HG02884 (cell line): ENCODE data around the gene CRIM1.

Source experiments
- ATAC-seq: cut with Tn5 transposase; IDR thresholded peaks from one replicate; pipeline ENCODE4 v1.9.1; 2021; ENCODE audit warnings: mild to moderate bottlenecking, moderate library complexity; ENCODE audit not compliant: unreplicated experiment

Gene CRIM1

DNA sequence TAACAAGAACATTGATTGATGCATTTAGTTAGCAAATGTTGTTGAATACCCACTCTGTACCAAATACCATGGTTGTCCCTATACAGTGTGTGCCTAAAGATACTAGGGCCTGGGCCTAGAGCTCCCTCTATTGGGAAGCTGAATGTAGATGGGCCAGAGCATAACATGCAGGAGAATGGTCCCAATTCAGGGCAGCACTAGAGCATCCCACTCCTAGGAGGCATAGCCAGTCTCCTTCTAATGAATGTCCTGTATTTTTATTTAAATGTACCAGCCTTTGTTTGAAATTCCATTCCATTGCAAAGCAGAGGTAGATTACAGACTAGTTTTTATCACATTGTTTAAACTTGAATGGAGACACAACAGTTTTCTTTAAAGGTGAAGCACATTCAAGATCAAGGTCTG lies 151.8 kb downstream of the CRIM1 start:
- ATAC-seq = peak; percentile 95

DNA sequence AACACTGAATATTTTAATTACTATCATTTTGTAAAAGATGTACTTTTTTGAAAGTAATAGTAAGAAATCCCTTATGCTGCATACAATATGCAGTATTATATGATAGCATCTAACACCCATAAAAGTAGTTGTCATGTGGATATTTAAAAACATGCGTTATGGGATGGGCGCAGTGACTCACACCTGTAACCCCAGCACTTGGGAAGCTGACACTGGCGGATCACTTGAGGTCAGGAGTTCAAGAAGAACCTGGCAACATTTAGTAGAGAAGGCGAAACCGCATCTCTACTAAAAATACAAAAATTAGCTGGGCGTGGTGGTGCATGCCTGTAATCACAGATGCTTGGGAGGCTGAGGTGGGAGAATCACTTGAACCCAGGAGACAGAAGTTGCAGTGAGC lies 153.5 kb downstream of the CRIM1 start:
- ATAC-seq = no peak

DNA sequence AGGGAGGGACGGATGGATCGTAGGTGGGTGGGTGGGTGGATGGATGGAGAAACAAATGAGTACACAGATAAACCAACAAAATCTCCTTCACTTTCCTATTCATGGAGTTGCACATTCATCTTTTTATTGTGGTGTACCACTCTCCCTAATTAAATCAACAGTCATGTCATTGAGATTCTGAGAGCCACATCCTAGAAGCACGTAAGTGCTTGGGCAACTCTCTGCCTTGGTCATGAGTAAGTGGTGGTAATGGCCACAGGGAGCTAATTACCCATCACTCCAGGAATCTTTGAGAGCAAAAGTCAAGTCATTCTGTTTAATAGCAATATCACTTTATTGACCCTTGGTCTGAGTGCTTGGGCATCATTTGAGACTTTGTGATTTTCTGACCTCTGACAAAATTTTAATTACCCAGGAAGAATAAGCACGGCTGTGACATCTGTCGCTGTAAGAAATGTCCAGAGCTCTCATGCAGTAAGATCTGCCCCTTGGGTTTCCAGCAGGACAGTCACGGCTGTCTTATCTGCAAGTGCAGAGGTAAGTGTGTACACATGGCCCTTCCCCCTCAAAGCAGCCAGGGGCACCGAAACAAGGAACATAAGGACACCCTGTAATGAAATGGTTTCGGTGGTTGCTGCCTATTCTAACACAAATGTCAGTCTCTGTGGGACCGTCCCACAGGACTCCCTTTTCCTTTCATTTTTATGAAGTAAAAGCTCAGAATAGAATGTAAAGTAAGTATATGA lies 156.5 kb downstream of the CRIM1 start:
- ATAC-seq = no peak

DNA sequence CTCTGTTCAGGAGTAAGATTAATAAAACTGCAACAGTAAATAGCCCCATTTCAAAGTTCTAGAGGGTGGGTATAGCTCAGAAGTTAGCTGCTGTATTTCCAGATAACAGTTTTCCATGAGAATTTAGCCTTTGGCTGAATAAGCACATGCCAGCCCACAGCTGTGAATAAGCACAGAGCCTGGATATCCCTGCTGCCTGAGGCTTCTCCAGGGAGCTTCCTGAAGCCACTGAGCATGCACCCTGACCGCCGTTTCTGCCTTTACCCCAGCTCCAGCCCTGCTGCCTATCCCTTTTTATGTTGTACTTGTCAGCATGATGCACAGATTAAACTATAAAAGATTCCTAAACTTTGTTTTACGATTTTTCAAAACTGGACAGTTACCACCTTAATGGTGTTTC lies 157.1 kb downstream of the CRIM1 start:
- ATAC-seq = no peak

DNA sequence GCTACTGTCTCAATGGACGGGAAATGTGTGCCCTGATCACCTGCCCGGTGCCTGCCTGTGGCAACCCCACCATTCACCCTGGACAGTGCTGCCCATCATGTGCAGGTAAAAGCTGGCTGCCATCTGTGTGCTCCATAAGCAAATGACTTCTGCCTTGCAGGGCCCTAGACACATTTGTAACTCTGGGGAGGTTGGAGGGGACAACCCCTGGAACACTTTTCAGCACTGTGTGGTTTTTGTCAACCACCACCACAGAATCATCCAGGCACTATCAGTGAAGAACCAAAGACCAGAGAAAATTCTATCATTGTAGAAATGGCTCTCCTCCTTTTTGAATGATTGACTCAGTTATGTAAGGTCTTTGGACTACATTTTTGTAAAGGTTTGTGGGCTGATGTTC lies 158.1 kb downstream of the CRIM1 start:
- ATAC-seq = no peak

DNA sequence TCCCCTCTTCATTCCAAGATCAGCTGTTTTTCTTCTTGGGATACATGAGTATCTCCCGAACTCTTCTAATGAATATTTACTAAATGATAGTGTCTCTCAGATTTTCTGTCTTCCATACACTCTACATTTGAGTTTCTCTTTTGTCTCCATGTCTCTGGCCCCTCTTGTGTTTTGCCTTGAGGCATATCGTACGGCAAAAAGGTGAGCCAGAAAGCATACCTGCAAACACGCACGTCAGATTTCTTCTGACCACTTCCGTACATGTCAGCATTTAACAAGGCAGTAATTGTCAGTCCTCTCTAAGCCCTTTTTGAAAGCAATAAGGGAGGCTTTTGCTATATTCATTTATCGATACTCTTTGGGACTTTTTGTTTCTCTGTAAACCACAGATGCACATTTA lies 160.0 kb downstream of the CRIM1 start:
- no peak for ATAC-seq

DNA sequence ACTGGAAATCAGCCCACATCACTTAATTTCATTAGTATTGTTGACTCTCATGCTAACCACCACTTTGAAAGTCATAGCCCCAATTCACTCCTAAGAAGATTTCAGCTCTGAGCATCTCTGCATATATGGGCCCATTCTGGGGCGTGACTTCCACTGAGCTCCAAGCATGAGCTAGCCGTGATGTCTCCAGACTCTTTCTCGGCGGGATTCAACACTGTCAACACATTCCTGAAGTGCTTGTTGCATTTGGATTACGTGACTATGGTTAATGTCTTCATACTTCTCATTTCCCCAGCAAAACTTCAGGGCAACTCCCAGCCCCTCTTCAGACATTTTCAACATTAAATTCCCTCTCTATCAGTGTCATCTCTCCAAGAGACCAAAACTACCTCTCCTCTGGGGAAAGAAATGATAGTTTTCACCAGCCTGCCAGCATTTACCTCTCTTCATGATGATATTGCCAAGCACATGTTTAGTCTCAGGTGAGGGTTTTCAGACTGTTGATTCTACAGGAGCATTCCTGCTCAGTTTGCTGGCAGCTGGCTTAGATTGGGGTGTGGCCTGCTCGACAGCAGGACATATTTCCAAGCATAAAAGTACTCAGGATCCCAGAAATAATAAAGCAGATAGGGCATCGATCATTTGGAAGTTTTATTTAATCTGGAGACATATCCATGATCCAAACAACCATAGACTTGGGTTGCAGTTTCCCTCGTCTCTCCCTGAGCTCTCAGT lies 160.7 kb downstream of the CRIM1 start:
- ATAC-seq = no peak

DNA sequence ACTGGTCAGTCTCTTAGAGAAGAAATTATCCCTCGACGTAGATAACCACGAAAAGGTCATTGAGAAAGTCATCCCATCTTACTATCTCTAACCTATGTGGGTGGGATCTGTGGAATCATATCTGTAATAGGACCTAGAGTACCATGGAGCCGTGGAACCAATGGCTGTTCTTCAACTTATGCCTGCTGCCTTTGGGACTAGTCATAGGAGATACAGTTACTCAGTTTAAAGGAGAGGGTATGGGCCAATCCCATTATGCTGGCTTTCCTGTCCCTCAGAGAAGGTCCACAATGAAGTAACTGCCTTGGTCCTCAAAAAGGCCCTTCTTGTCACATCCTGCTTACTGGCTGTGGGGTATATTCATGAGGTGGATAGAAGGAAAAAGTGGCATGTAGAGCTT lies 164.9 kb downstream of the CRIM1 start:
- ATAC-seq = no peak

DNA sequence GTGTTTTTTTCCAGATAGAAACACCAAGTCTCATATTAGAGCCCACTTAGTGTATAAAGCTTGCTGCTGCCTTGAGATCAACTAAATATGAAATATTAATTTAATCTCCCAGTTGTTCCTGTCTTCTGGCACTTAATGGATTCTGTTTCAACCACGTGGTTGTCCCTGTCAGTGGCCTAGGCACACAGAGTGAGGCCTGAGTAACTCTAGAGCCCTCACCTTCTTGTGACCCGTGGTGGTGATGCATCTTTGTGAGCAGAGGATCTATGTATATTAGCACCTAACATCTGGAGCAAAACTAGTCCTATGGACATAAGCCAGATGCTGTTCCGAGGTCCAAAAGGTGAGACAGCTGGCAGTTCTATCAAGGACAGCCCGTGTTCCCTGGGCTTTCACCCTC lies 167.6 kb downstream of the CRIM1 start:
- ATAC-seq = no peak

DNA sequence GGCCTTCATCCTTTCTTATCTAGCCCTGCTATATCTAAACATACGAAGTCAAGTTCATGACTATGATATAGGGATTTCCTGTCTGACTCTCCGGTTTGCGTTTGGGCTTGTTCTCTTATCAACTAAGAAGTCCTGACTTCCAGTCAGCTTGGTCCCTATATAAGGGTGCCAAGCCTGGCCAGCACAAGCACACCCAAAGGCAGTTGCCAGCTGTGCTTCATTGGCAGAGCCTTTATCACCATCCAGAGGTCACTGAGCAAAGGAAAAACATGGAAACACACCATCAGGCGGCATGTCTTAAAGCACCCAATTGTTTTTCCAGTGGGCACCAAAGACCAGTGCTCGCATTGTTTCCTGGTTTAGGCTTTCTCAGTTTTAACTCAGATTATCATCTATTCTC lies 169.7 kb downstream of the CRIM1 start:
- no peak for ATAC-seq

DNA sequence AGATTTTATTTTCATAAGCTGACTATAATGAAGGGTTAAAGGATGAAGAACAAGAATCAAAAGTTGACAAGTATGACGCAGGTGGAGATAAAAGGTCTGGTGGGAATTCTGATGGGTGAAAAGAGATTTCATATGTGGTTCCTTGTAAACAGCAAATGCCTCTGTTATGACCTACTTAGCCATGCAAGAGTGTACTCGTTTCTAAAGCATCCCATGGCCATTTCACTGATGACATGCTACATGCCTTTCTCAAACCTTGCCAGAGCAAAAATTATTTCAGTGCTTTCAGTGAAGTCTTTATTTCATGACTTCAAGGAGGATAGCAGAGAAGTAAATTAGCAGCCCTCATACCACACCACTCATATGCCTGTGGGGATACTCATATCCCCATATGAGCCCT lies 170.6 kb downstream of the CRIM1 start:
- ATAC-seq = no peak

DNA sequence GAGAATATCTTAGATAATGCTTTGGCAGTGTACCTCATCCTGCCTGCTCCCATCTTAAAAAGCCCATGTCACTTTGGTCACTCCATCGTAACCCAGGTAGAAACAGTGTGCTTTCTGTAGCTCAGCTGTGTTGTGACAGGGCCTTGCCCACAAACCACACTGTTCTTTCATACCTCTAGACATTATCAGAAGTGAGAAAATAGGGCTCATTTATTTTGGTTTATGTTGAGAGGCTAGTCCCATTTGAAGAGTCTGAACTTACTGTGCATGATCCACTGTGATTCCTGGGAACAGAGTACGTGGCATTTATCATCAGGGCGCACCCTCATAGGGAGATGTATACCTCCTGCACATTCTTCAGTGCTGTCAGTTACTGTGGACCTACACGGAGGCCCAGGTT lies 172.7 kb downstream of the CRIM1 start:
- peak; percentile 56 for ATAC-seq

DNA sequence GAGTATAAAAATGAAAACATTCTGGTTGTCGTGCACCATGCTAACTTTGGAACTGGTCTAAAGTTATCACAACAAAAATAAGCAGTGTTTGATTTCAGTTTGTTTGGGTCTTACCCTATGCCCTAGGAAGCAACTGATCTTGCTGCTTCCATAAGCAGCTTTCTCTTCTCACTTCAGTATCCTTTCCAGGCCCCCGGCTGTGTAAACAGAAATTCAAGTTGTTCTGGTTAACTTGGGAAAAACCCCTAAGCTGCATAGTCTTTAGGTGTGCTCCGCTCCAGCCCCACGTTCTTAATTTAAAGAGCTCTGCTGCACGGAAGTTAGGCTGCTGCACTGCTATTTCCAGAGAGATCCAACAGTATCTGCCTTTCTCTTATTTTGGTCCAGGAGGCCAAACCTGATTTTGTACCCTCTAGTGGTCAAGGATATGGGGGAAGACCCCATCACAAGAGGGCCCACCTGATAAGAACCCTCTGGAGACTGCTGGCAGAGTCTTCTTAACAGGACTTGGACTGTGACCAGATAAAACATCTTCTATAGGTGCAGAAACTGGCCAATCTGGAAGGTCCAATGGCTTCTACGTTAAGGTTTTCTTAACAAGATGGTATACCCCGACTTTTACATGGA lies 173.3 kb downstream of the CRIM1 start:
- no peak for ATAC-seq

DNA sequence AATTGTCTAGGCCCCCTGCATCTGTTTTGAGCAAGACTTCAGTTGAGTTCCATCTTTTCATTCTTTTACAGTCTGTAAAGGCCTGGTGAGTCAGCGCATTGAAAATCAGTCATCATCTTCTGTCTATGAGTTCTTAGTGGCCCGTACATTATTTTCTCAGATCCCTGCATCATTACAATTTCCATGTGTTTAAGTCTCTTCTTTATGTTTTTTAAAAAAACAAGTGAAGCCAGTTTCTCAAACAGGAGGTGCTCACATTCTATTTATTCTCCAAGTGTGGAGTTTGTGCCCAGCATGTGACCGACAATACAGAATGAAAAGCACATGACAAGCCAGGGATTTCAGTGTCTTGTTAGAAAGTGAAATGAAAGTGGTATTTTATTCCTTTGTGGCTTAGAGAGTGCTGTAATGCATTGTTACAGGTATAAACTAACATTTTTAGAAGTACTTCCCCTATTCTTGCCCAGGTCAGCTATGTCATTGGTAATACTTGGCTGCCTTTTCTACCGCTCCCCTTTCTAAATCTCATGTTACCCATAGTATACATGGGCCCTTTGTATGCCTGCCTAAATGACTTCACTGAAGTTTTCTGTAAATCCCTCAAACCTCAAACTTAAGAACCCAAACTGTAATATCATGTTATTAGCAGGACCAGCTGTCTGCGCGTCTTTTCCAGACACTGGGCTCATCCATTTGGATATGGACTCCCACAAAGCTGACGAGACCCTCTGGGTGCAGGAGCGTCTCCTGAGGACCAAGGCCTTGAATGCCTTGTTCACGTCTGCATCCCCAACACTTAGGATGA lies 174.8 kb downstream of the CRIM1 start:
- peak; percentile 72 for ATAC-seq

DNA sequence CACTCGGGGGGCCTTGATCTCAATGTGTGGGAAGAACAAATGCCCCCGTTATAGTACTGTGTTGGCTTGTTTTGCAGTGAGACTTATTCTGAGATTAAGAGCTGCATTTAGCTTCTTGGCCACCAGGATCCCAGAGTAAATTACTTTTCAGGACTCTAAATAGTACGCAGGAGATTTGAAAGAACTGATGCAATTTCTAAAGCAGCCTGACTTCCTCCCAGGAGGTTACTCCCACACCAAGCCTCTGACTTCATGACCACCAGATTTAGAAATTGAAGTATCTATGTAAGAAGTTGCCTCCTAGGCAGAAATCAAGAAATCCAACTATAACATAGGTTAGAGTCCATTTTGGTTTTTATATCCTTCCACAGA lies 175.4 kb downstream of the CRIM1 start:
- ATAC-seq = peak; percentile 19

DNA sequence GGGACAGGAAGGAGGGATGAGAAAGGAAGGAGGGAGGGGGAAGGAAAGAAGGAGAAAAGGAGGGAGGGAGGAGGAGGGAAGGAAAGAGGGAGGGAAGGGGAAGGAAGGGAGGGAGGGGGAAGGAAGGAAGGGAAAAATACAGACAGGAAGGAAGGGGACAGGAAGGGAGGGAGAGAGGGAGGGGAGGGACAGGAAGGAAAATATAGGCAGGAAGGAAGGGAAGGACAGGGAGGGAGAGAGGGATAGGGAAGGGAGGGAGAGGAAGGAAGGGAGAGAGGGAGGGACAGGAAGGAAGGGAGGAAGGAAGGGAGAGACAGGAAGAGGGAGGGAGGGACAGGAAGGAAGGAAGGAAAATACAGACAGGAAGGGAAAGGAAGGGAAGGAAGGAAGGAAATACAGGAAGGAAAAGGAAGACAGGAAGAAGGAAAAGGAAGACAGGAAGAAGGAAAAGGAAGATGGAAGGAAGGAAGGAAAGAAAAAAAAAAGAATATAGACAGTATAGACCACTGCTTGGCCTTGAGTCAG lies 178.8 kb downstream of the CRIM1 start:
- no peak for ATAC-seq

DNA sequence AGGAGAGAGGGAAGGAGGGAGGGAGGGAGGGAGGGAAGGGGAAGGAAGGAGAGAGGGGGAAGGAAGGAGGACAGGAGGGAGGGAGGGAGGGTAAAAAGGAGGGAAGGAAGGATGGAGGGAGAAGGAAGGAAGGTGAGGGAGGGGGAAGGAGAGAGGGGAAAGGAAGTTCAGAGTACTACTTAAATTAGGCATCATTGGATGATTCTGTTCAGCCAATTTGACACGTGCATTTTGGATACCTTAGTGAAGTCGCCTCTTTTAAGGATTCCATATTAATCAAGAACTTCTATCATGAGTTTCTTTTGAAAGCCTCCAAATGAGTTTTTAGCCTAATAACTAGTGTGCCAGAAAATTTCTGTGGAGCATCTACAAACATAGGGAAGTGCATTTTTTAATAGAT lies 179.5 kb downstream of the CRIM1 start:
- ATAC-seq = no peak

DNA sequence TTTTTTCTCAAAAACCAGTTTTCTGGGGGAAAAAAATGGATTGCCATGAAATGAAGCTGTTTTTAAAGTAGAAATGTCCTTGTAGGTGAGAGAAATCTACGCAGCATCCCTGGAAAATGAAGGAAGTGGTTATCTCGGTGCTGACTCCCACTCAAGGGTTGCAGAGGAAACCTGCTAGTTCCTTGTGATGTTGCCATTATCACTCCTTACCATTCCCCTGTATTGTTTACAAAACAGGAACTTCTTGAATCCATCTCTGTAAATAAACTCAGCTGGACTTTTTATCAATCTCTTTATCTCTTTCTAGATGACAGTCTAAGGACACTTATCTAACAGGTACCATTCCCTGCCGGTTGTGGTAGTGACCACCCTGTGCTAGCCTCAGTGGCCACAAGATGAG lies 181.2 kb downstream of the CRIM1 start:
- ATAC-seq = no peak

DNA sequence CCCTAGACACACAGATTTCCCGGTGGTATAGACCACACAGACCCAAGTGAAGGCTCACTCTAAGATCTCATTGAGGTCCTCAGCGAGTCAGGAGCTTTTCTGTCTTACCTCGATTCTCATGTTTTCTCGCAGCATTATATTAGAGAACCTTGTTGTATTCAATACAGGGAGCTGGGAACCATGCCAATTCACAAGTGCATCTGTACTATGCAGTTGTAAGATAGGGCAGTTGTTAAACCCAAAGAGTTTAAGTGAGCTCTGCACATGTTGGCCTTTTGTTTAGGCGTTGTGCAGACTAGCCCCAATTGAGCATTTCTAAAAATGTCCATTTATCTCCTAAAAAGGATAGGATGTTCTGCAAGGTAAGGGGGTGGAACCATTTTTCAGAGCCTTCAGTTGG lies 182.8 kb downstream of the CRIM1 start:
- no peak for ATAC-seq

DNA sequence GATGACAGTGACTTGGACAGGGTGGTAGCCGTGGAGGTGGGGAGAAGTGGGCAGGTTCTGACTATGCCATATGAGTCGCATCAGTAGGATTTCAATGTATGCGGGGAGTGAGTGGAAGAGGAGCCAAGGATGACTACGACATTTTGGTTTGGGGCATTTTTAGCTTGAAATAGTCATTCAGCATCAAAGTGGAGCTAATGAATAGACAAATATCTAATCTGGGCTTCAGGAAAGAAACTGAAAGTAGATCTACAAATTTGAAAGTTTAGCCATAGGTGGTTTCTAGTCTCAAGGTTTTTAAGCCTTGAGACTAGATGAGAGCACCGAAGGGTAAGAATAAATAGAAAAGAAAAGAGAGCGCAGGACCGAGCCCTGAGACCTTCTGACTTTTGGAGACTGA lies 184.1 kb downstream of the CRIM1 start:
- peak; percentile 64 for ATAC-seq
